ENCODE data around the gene SYTL1. TPM values are rescaled to one million over a fixed set of nuclear protein-coding genes. Genes with fewer than 3 reads are reported as not detected.

Gene SYTL1
- total and polyA plus RNA-seq, 2 experiments from 2014 or later = not detected

DNA sequence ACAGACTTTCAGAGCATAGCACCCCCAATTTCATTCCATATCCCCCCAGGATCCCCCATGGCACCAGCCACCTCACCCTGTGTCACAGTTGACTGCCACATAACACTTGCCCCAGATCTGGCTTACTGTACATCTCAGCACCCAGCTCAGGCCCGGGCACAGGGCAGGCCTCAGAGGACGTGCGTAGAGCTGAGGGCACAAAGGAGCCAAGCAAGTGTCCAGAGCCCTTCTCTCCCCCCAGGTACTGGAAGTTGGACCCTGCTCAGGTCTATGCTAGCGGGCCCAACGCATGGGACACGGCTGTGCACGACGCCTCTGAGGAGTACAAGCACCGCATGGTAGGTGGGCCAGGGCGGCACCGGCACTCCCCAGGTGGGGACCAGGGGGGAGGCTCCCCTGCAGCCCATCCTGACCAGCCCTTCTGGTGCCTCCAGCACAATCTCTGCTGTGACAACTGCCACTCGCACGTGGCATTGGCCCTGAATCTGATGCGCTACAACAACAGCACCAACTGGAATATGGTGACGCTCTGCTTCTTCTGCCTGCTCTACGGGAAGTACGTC, 8.0 kb upstream of the SYTL1 start:
- WGBS, 2 experiments (ENCODE audit: low coverage in 1 of 2, low lambda C conversion rate in 2 of 2, missing lambda C conversion rate in 2 of 2) = 91 to 92% methylated on average over 17 of the region's 17 CpGs
- peaks cover 27% of the 10 kb centered on the region for H3K79me2 ChIP-seq (ENCODE audit: insufficient read depth)
- no peak overlapping the region for H3K27ac ChIP-seq
- DNase-seq = no peak
- no peak for TF ChIP-seq EZH2 (IDR thresholded peaks at IDR 0.05; ENCODE audit: insufficient read depth, poor library complexity, severe bottlenecking)
- no peaks in the 10 kb centered on the region for H3K9me2 ChIP-seq (ENCODE audit: insufficient read depth)
- no peaks in the 10 kb centered on the region for H3K4me1 ChIP-seq (ENCODE audit: insufficient read depth)
- no peak overlapping the region for H2AFZ ChIP-seq
- H3K9ac ChIP-seq = no peak overlapping the region
- peaks cover 9% of the 10 kb centered on the region; the same call in 1 of the 2 replicates for H3K36me3 ChIP-seq (ENCODE audit: low read depth)
- in situ Hi-C loops (cut with MboI) = no loop called here
- no peak overlapping the region for H3K4me2 ChIP-seq (ENCODE audit: unreplicated experiment)
- no peaks in the 10 kb centered on the region for H3K9me3 ChIP-seq (ENCODE audit: low read depth)
- no peak overlapping the region for H3K4me3 ChIP-seq
- H3K27me3 ChIP-seq (replicated peaks; ENCODE audit: insufficient read depth) = no peaks in the 10 kb centered on the region
- H3F3A ChIP-seq (ENCODE audit: insufficient read depth) = no peaks in the 10 kb centered on the region
- H4K20me1 ChIP-seq (ENCODE audit: insufficient read depth) = no peaks in the 10 kb centered on the region; the same call in 1 of the 2 replicates

GRCh38 chr1:27335506-27336422, 6.1 kb upstream of the SYTL1 start:
- Histone ChIP-seq H4K20me1 (ENCODE audit: insufficient read depth) (no peaks in the 10 kb centered on the region), H3K9me3 (ENCODE audit: low read depth) (no peaks in the 10 kb centered on the region), H3K36me3 (ENCODE audit: low read depth) (peaks cover 9% of the 10 kb centered on the region; the same call in 1 of the 2 replicates), H3K4me2 (ENCODE audit: unreplicated experiment) (no peak overlapping the region), H3K27me3 (replicated peaks; ENCODE audit: insufficient read depth) (no peaks in the 10 kb centered on the region), H3K4me3 (no peak overlapping the region), H3F3A (ENCODE audit: insufficient read depth) (no peaks in the 10 kb centered on the region), H3K27ac (no peak overlapping the region), H3K9ac (no peak overlapping the region), H2AFZ (no peak overlapping the region), H3K9me2 (ENCODE audit: insufficient read depth) (no peaks in the 10 kb centered on the region), H3K4me1 (ENCODE audit: insufficient read depth) (0 out of 2 replicates have a peak, but pooled peaks cover 1% of the 10 kb centered on the region), H3K79me2 (ENCODE audit: insufficient read depth) (peaks cover 7% of the 10 kb centered on the region)
- DNase-seq = no peak
- no peak for TF ChIP-seq EZH2 (IDR thresholded peaks at IDR 0.05; ENCODE audit: insufficient read depth, poor library complexity, severe bottlenecking)
- TF ChIP-seq EZH2phosphoT487 (IDR thresholded peaks at IDR 0.05; ENCODE audit: insufficient read depth, low read depth) = no peak
- in situ Hi-C loops (cut with MboI) = no loop called here
- WGBS, 2 experiments (ENCODE audit: low coverage in 1 of 2, low lambda C conversion rate in 2 of 2, missing lambda C conversion rate in 2 of 2) = 90 to 96% methylated on average over 17 of the region's 17 CpGs

- Histone ChIP-seq H4K20me1 (ENCODE audit: insufficient read depth) (no peaks in the 10 kb centered on the region), H3K27ac (no peak overlapping the region), H2AFZ (no peak overlapping the region), H3K4me3 (no peak overlapping the region), H3K9me2 (ENCODE audit: insufficient read depth) (no peaks in the 10 kb centered on the region), H3K27me3 (replicated peaks; ENCODE audit: insufficient read depth) (no peaks in the 10 kb centered on the region), H3K9ac (no peak overlapping the region), H3K36me3 (ENCODE audit: low read depth) (peaks cover 9% of the 10 kb centered on the region; the same call in 1 of the 2 replicates), H3K4me1 (ENCODE audit: insufficient read depth) (peaks cover 11% of the 10 kb centered on the region), H3F3A (ENCODE audit: insufficient read depth) (no peaks in the 10 kb centered on the region), H3K9me3 (ENCODE audit: low read depth) (no peaks in the 10 kb centered on the region), H3K79me2 (ENCODE audit: insufficient read depth) (no peaks in the 10 kb centered on the region), H3K4me2 (ENCODE audit: unreplicated experiment) (no peak overlapping the region)
- WGBS, 2 experiments (ENCODE audit: low coverage in 1 of 2, low lambda C conversion rate in 2 of 2, missing lambda C conversion rate in 2 of 2) = 80 to 82% methylated on average over 5 of the region's 5 CpGs
- no peak for DNase-seq
- in situ Hi-C loops (cut with MboI) = no loop called here
- TF ChIP-seq EZH2 (IDR thresholded peaks at IDR 0.05; ENCODE audit: insufficient read depth, poor library complexity, severe bottlenecking) = no peak
- TF ChIP-seq EZH2phosphoT487 (IDR thresholded peaks at IDR 0.05; ENCODE audit: insufficient read depth, low read depth) = no peak
Observed at GRCh38 chr1:27336756-27337155, 5.1 kb upstream of the SYTL1 start.

DNA sequence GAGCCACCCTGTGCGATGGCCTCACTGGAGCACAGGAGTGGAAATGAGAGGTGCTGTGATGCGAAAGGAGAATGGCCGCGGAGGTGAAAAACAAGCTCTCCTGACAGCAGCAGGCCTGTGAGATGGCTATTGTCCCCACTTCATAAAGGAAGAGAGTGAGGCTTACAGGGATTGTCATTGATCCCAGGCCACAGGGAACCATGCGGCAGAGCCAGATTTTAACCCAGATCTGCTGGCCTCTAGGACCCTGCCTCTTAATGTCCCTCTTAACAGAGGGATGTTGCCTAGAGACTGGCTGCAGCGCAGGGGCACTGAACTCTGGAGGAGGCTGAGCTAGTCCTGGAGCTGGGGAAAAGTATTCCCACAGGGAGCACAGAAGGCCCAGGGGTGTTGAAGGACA, 3.1 kb upstream of the SYTL1 start:
- Histone ChIP-seq H3K27me3 (replicated peaks; ENCODE audit: insufficient read depth) (no peaks in the 10 kb centered on the region), H3K4me3 (no peak overlapping the region), H3K36me3 (ENCODE audit: low read depth) (peaks cover 9% of the 10 kb centered on the region; the same call in 1 of the 2 replicates), H3K79me2 (ENCODE audit: insufficient read depth) (no peaks in the 10 kb centered on the region), H2AFZ (no peak overlapping the region), H3K9me3 (ENCODE audit: low read depth) (no peaks in the 10 kb centered on the region), H3K4me1 (ENCODE audit: insufficient read depth) (peaks cover 14% of the 10 kb centered on the region), H3F3A (ENCODE audit: insufficient read depth) (no peaks in the 10 kb centered on the region), H4K20me1 (ENCODE audit: insufficient read depth) (no peaks in the 10 kb centered on the region), H3K27ac (no peak overlapping the region), H3K9me2 (ENCODE audit: insufficient read depth) (no peaks in the 10 kb centered on the region), H3K9ac (no peak overlapping the region), H3K4me2 (ENCODE audit: unreplicated experiment) (no peak overlapping the region)
- DNase-seq = no peak
- no peak for TF ChIP-seq EZH2phosphoT487 (IDR thresholded peaks at IDR 0.05; ENCODE audit: insufficient read depth, low read depth)
- no peak for TF ChIP-seq EZH2 (IDR thresholded peaks at IDR 0.05; ENCODE audit: insufficient read depth, poor library complexity, severe bottlenecking)
- WGBS, 2 experiments (ENCODE audit: low coverage in 1 of 2, low lambda C conversion rate in 2 of 2, missing lambda C conversion rate in 2 of 2) = 96 to 100% methylated on average over 6 of the region's 6 CpGs
- in situ Hi-C loops (cut with MboI) = no loop called here

All from GM23248 (cell line).